Measurements from ENCODE around the gene PYGO2.

The PYGO2 gene

DNA sequence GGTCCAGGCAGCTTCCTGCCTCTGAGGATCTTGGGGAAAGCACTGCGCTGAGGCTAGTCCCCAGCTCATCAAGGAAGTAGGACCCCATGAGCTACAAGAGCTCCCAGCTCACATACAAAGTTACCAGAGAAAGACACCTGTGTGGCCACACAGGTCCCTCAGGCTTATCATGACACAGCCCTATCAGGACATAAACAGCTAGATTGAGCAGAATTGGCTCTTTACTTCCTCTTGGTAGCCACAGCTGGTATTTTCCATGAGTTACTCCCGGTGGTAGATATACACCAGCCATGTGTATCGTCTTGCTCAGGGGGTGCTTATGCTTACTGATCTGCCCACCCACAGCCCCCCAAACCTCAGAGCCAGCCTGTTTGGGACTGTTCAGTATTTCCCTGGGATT is 33.0 kb upstream of the PYGO2 start:
- DNase-seq (ENCODE audit: low read depth) = no peak
- H3K4me3 ChIP-seq (ENCODE audit: low read depth, low read length) = no peak overlapping the region
- TF ChIP-seq, protein P1, sequence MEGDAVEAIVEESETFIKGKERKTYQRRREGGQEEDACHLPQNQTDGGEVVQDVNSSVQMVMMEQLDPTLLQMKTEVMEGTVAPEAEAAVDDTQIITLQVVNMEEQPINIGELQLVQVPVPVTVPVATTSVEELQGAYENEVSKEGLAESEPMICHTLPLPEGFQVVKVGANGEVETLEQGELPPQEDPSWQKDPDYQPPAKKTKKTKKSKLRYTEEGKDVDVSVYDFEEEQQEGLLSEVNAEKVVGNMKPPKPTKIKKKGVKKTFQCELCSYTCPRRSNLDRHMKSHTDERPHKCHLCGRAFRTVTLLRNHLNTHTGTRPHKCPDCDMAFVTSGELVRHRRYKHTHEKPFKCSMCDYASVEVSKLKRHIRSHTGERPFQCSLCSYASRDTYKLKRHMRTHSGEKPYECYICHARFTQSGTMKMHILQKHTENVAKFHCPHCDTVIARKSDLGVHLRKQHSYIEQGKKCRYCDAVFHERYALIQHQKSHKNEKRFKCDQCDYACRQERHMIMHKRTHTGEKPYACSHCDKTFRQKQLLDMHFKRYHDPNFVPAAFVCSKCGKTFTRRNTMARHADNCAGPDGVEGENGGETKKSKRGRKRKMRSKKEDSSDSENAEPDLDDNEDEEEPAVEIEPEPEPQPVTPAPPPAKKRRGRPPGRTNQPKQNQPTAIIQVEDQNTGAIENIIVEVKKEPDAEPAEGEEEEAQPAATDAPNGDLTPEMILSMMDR (IDR thresholded peaks at IDR 0.05; ENCODE audit: low read depth, low read length, missing control alignments) = no peak

DNA sequence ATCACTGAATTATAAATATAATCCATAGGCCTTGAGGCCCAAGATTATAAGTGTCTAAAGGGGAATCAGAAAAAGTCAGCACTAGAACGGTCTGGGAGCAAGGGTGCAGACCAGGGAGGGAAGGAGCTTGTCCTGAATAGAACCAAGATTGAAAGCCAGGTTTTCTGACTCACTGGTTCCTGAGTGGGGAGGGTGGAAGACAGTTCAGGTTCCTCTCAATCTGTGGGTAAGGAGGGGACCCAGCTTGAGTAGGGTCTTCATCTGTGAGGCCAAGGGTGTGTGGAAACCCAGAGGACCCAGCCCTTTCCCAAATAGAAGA is 32.6 kb upstream of the PYGO2 start:
- no peak overlapping the region for H3K4me3 ChIP-seq (ENCODE audit: low read depth, low read length)
- TF ChIP-seq, protein P1 (IDR thresholded peaks at IDR 0.05; ENCODE audit: low read depth, low read length, missing control alignments) = no peak
- DNase-seq (ENCODE audit: low read depth) = no peak

DNA sequence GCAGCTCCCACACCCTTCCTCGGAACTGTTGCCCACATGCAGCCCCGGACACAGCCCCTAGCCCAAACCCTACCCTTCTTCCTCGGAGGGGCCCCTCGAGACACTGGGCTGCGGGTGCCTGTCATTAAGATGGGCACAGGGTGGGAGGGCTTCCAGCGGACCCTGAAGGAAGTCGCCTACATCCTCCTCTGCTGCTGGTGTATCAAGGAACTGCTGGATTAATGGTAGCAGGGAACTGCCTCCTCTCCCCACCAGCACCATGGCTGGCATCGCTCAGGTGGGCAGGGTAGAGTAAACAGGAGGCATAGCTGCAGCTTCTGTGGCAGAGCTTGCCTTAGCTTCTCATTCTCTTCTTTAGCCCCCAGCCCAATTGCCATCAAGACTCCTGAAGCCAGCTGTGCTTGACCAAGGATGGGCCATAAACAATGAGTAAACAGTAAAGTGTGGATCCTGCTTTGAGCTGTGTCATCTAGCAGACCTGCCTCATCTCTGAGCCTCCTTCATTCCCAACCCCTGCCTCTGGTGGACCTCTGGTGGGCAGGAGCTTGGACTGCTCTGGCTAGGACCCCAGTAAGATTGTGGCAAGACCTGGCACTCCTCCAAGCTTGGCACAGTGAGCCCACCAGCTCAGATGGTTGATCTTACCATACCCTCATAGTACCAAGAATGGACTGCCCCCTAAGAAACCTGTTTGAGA is 32.1 kb upstream of the PYGO2 start, which contains the start of gene LENEP:
TSS of gene LENEP (plus strand) at position 15 of the 697 bp plus-strand sequence. CDS start at position 37, 22 bp downstream.
- no peak for DNase-seq (ENCODE audit: low read depth)
- TF ChIP-seq, protein P1 (IDR thresholded peaks at IDR 0.05; ENCODE audit: low read depth, low read length, missing control alignments) = no peak
- H3K4me3 ChIP-seq (ENCODE audit: low read depth, low read length) = no peak within 1 kb of the TSS

DNA sequence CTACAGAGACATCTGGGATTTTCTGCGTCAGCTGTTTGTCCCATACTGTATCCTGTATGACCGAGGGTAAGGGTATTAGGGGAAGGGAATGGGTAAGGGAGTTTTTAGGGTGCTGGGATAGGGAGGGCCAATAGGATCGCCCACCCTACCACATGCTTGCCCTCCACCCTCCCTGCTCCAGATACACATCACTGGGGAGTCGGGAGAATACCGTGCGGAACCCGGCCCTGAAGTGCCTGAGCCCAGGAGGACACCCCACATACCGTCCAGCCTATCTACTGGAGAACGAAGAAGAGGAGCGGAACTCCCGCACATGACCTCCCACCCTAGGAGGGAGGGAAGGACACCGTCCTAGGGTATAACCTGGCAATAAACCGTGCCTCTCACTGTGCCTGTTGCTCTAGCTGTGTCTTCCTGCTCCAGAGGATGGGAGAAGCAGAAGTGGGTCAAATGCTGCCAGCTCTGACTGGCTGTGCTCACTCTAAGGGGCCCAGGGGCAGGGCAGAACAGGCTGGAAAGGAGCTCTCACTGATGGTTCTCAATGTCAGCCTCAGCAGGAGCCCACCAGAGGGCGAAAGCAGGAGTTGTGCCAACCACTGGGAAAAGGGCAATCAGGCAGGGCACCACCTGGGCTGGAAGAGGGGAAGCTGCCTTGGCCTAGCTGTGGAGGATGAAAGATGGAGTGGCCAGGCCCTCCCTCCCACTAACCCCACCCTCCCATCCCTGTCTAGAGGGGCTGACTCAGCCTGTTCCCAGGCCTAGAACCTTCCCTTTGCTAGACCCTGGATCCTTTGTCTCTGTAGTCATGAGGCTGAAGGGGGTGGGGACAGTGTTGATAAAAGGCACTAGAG is 31.4 kb upstream of the PYGO2 start:
- no peak overlapping the region for H3K4me3 ChIP-seq (ENCODE audit: low read depth, low read length)
- DNase-seq (ENCODE audit: low read depth) = no peak
- TF ChIP-seq, protein P1 (IDR thresholded peaks at IDR 0.05; ENCODE audit: low read depth, low read length, missing control alignments) = peak; percentile 7

DNA sequence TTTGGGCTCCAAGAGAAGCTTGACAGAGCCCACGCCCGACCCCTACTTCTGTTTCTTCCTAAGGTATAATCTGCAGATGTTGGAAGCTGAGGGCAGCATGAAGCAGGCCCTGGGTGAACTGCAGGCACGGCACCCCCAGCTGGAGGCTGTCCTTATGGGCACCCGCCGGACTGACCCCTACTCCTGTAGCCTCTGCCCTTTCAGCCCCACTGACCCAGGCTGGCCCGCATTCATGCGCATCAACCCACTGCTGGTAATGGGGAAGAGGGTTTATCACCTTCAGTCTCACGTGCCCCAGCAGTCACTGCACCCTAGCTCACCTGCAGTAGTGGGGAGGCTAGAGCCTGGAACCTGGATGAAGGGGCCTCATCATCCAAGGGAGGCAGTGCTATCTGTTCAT is 28.7 kb upstream of the PYGO2 start:
- DNase-seq (ENCODE audit: low read depth) = no peak
- no peak overlapping the region for H3K4me3 ChIP-seq (ENCODE audit: low read depth, low read length)
- TF ChIP-seq, protein P1 (IDR thresholded peaks at IDR 0.05; ENCODE audit: low read depth, low read length, missing control alignments) = no peak

DNA sequence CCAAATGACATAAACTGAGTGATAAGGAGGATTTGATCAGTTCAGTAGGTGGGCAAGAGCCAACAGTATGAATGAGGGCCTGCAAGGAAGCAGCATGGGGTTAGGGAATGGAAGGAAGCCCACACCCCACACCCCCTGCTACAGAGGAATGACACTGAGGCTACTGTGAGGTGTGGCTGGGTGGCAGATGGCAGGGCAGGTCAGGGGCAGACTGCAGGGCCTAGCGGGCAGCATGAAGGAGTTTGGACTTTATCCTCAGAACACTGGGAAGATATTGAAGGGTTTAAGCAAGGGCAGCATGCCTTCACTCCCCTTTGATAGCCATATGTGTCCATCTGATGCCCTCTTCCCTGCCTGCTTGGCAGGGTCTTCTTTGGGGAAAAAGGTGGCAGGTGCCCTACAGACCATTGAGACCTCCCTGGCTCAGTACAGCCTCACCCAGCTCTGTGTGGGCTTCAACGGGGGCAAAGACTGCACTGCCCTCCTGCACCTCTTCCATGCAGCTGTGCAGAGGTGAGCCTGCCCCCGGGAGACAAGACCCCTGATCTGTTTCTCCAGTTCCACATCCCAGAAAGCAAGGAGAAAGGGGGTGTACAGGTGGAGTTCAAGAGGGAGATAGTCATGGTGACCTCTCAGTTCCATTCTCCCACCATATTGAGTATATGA is 27.7 kb upstream of the PYGO2 start:
- no peak overlapping the region for H3K4me3 ChIP-seq (ENCODE audit: low read depth, low read length)
- no peak for DNase-seq (ENCODE audit: low read depth)
- TF ChIP-seq, protein P1 (IDR thresholded peaks at IDR 0.05; ENCODE audit: low read depth, low read length, missing control alignments) = no peak

Measured in GM12864 (cell line).